Spleen (tissue), 13 donors: Measurements from ENCODE around the gene CDKN3. TPM values are rescaled to one million over a fixed set of nuclear protein-coding genes. Genes with fewer than 3 reads are reported as not detected.

Source experiments
- DNase-seq: peaks from one replicate; pipeline ENCODE4 v3.0.0-alpha.2; 2020
- H3K27ac ChIP-seq, 8 donors: fragments of 200-600 bp; sonication (generic) in 7 of 8; 1 replicate in 4 of 8; 2 replicates in 4 of 8; pipeline versions ENCODE4 v1.5.0 to v1.8.0; 2016 to 2021; ENCODE audit warnings: inconsistent platforms in 4 of 8, mild to moderate bottlenecking in 4 of 8, moderate library complexity in 1 of 8
- H3K27me3 ChIP-seq, 7 donors: fragments of 200-600 bp; sonication (generic) in 6 of 7; replicated peaks in 1 of 7; 1 replicate in 4 of 7; 2 replicates in 3 of 7; pipeline versions ENCODE4 v1.5.0 to v1.8.0; 2016 to 2021; ENCODE audit warnings: inconsistent platforms in 3 of 7, mild to moderate bottlenecking in 1 of 7
- H3K36me3 ChIP-seq, 6 donors: fragments of 200-600 bp; sonication (generic) in 5 of 6; 1 replicate in 4 of 6; 2 replicates in 2 of 6; pipeline versions ENCODE4 v1.5.0 to v1.8.0; 2016 to 2021; ENCODE audit warnings: inconsistent platforms in 2 of 6
- H3K4me1 ChIP-seq, 6 donors: fragments of 200-600 bp; sonication (generic) in 5 of 6; 1 replicate in 3 of 6; 2 replicates in 3 of 6; pipeline versions ENCODE4 v1.5.0 to v1.8.0; 2016 to 2021; ENCODE audit warnings: inconsistent platforms in 3 of 6
- H3K4me3 ChIP-seq, 8 donors: fragments of 200-600 bp; sonication (generic) in 7 of 8; 1 replicate in 4 of 8; 2 replicates in 4 of 8; pipeline versions ENCODE4 v1.5.0 to v1.8.0; 2016 to 2021; ENCODE audit warnings: inconsistent platforms in 4 of 8, mild to moderate bottlenecking in 4 of 8, moderate library complexity in 2 of 8
- H3K9me3 ChIP-seq, 8 donors: fragments of 200-600 bp; sonication (generic) in 7 of 8; 1 replicate in 4 of 8; 2 replicates in 4 of 8; pipeline versions ENCODE4 v1.5.0 to v1.8.0; 2016 to 2021; ENCODE audit warnings: inconsistent platforms in 4 of 8
- POLR2A ChIP-seq, 3 donors: fragments of 450-650 bp; IDR thresholded peaks; one replicate each; pipeline ENCODE4 v1.5.1; 2017; ENCODE audit warnings: antibody characterized with exemption in 3 of 3, mild to moderate bottlenecking in 1 of 3
- POLR2AphosphoS5 ChIP-seq, 3 donors: sonication (generic); formaldehyde crosslinking; IDR thresholded peaks; one replicate each; pipeline ENCODE4 v1.5.1; 2017; ENCODE audit warnings: antibody characterized with exemption in 3 of 3
- WGBS, 5 donors: extraction: QIAGEN DNeasy Blood & Tissue Kit in 3 of 5; methylation state at CpG; one replicate each; pipeline versions ENCODE4 v1.1.5 to v1.1.7; 2013 to 2018; 5-methylcytosine and 5-hydroxymethylcytosine counted together
- intact Hi-C: fragments of 100-400 bp; cut with DNase I; formaldehyde crosslinking; loops from one replicate; pipeline ENCODE4 v1.15.0; 2023; ENCODE audit warnings: low total_unique reads
- long read RNA-seq, 2 donors: transcript quantifications; one replicate each; lab custom pipeline, GENCODE V29; 2026
- polyA plus RNA-seq, 3 donors: library from polyadenylated mRNA; stranded (reverse); fragments of 200-250 nt; gene quantifications; one replicate each; pipeline ENCODE4 v1.2.1, GENCODE V29; 2013
- total RNA-seq, 7 donors: library from RNA; depleted of rRNA in 3 of 7; stranded (reverse); fragments of >200 nt in 3 of 7; fragmentation: NEBNext Ultra II Directional in 4 of 7; extraction: Animal tissue kit (Norgen Biotek cat#: 25700) in 4 of 7; gene quantifications; one replicate each; pipeline versions ENCODE4 v1.1.0 to v1.2.1, GENCODE V29; 2016 to 2021
- TF ChIP-seq, protein P1 (sequence below), 11 experiments: fragments of 200-600 bp in 7 of 11; fragments of 450-650 bp in 4 of 11; sonication (generic) in 4 of 11; IDR thresholded peaks in 8 of 11; conservative IDR thresholded peaks in 3 of 11; 1 replicate in 7 of 11; 2 replicates in 4 of 11; pipeline versions ENCODE4 v1.4.0 to v1.8.0; 2016 to 2021; ENCODE audit warnings: antibody characterized with exemption in 11 of 11, inconsistent platforms in 4 of 11, mild to moderate bottlenecking in 1 of 11
- donor health status: healthy with polysubstance abuse.
- donor health status: DM: no; HTN: no; CAD: no; lungs with moderate emphysema.
- donor health status: DM: no; HTN: no; CAD: no.
- donor health status: Bipolar disorder and iron deficiency.
- donor health status: healthy.
- donor health status: DM: no; HTN: no; CAD: no.
- donor health status: DM: yes; HTN: yes; CAD: no.

The CDKN3 gene, protein sequence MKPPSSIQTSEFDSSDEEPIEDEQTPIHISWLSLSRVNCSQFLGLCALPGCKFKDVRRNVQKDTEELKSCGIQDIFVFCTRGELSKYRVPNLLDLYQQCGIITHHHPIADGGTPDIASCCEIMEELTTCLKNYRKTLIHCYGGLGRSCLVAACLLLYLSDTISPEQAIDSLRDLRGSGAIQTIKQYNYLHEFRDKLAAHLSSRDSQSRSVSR
- total RNA-seq (10 to 100 TPM in 1 of 7 donors, 1 to 10 TPM in 6; 1.7 to 13.8 (median 5.4) TPM), polyA plus RNA-seq (10 to 100 TPM in 1 of 3 donors, 1 to 10 TPM in 2; 3.8 to 21.3 (median 5.0) TPM)
- long read RNA-seq, donor 1, transcript CDKN3-202 (8 exons, 893 nt) = major isoform, 9 of 9 reads
- long read RNA-seq, donor 1, partial matches to known transcripts = 0 of 9 reads
- long read RNA-seq, donor 1, other reads (novel, unspliced or antisense) = 0 of 9 reads
- long read RNA-seq, donor 2, transcript CDKN3-202 (8 exons, 893 nt) = major isoform, 6 of 9 reads
- long read RNA-seq, donor 2, partial matches to known transcripts = 0 of 9 reads
- long read RNA-seq, donor 2, other reads (novel, unspliced or antisense) = 0 of 9 reads

DNA sequence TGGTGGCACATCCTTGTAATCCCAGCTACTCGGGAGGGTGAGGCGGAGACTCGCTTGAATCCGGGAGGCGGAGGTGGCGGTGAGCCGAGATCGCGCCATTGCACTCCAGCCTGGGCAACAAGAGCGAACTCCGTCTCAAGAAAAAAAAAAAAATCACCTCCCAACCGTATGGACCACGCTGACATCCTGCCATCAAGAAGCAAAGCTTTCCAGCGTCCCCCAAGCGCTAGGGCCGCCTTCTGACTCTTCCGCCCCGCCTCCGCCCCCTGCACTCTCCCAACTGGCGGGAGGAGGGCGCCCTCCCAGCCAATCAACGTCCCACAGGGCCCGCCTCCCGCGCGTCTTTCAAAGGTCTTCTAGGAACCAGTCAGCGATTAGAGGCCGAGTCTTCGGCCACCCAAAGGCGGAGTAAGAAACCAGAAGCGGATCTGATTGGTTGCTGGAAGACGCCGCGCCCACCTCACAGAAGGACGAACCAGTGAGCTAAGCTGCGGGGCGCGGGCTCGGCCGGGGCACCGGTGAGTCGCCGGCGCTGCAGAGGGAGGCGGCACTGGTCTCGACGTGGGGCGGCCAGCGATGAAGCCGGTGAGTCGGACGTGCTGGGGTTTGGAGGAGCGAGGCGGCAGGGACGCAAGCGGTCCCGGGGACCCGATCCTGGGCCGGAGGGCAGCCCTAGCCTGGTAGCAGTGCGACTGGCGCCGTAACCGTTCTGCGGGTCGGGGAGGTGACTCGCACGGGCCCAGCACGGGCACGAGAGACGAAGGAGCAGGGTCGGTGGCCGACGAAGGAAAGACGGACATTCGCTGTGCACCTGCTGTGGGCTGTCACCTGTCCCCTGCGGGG is at the start of gene CDKN3:
CDKN3 (plus strand) TSS at position 515 of the 843 bp plus-strand sequence; CDS start at position 577, 62 bp downstream.
- no peaks in the 10 kb centered on the region for H3K9me3 ChIP-seq
- H3K4me3 ChIP-seq = peak within 1 kb of the TSS; percentile 57 to 83 (median 76)
- peak within 1 kb of the TSS in 5 of 8 donors; percentile 40 to 82 (median 69) for H3K27ac ChIP-seq
- no peaks in the 10 kb centered on the region for H3K36me3 ChIP-seq
- WGBS, 5 donors = 1 to 2% (median 2%) methylated on average over 53 to 76 of the region's 76 CpGs
- TF ChIP-seq POLR2A (IDR thresholded peaks at IDR 0.05) (peak in 1 of 3 donors; percentile 53), POLR2AphosphoS5 (IDR thresholded peaks at IDR 0.05) (peak; percentile 88 to 96 (median 94))
- TF ChIP-seq, protein P1, sequence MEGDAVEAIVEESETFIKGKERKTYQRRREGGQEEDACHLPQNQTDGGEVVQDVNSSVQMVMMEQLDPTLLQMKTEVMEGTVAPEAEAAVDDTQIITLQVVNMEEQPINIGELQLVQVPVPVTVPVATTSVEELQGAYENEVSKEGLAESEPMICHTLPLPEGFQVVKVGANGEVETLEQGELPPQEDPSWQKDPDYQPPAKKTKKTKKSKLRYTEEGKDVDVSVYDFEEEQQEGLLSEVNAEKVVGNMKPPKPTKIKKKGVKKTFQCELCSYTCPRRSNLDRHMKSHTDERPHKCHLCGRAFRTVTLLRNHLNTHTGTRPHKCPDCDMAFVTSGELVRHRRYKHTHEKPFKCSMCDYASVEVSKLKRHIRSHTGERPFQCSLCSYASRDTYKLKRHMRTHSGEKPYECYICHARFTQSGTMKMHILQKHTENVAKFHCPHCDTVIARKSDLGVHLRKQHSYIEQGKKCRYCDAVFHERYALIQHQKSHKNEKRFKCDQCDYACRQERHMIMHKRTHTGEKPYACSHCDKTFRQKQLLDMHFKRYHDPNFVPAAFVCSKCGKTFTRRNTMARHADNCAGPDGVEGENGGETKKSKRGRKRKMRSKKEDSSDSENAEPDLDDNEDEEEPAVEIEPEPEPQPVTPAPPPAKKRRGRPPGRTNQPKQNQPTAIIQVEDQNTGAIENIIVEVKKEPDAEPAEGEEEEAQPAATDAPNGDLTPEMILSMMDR (IDR thresholded peaks at IDR 0.05 in 8 of 11, conservative IDR thresholded peaks at IDR 0.05 in 3 of 11) = peak; percentile 41 to 82 (median 72)
- H3K4me1 ChIP-seq = peaks cover 4 to 31% (median 19%) of the 10 kb centered on the region in 6 donors
- intact Hi-C loops = no loop called here
- H3K27me3 ChIP-seq = no peaks in the 10 kb centered on the region
- DNase-seq = peak; percentile 98

DNA sequence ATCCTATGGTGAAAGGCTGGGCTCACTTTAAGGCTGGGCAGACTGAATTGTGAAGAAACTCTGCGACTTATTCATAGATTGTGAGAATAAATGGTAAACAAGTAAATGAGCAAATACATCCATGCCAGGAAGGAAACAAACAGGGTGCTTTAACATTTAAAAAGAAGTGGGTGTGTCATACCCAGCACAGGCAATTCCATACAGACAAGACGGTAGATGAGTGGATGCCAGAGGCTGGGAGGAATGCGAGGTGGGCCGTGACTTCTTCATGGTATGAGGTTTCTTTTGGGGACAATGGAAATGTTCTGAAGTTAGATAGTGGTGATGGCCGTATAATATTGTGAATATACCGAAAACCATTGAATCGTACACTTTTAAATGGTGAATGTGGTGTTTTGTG is 49.8 kb upstream of the CDKN3 start:
- DNase-seq = no peak
- H3K9me3 ChIP-seq = no peaks in the 10 kb centered on the region
- WGBS, 5 donors = 88 to 97% (median 93%) methylated on average over 7 of the region's 7 CpGs
- no peak overlapping the region for H3K27ac ChIP-seq
- peaks cover 0 to 5% (median 0%) of the 10 kb centered on the region in 6 donors for H3K4me1 ChIP-seq
- H3K27me3 ChIP-seq = no peaks in the 10 kb centered on the region
- TF ChIP-seq POLR2AphosphoS5 (IDR thresholded peaks at IDR 0.05) = no peak
- TF ChIP-seq POLR2A (IDR thresholded peaks at IDR 0.05) = no peak
- TF ChIP-seq, protein P1 (IDR thresholded peaks at IDR 0.05 in 8 of 11, conservative IDR thresholded peaks at IDR 0.05 in 3 of 11) = no peak
- intact Hi-C loops = loop anchor here (10.0 kb wide), 1 partner anchor 812 kb away; no protein-coding TSS in a partner anchor
- H3K36me3 ChIP-seq = no peaks in the 10 kb centered on the region
- no peak overlapping the region for H3K4me3 ChIP-seq

DNA sequence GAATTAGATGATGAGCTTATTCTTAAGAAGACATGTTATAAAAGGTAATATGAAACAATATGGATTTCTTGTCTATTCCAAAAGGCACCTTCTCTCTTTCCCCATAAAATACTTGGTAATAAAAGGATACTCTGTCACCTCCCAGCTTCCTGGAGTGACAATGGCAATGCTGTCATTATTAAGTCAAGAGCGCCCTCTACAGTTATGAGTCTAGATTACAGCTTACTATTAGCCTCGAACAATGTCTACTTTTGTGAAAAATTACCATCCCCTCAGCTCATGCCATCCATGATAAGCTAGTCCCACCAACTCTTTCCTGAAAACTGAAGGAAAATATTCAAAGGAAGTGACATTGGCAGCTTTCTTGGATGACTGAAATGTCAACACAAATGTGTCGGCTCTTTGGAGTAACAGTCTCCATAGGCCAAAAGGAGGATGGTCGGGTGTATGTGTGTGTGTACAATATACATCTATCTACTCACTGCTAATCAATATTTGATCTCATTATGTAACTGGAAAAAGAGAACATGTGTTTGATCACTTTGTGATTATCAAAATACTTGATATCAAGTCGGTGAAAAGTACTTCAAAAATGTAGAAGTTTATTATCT is 48.7 kb upstream of the CDKN3 start:
- H3K36me3 ChIP-seq = no peaks in the 10 kb centered on the region
- no peak overlapping the region for H3K4me3 ChIP-seq
- no peaks in the 10 kb centered on the region for H3K9me3 ChIP-seq
- H3K4me1 ChIP-seq = peaks cover 0 to 5% (median under 1%) of the 10 kb centered on the region in 6 donors
- DNase-seq = no peak
- H3K27me3 ChIP-seq = no peaks in the 10 kb centered on the region
- no peak for TF ChIP-seq POLR2AphosphoS5 (IDR thresholded peaks at IDR 0.05)
- TF ChIP-seq, protein P1 (IDR thresholded peaks at IDR 0.05 in 8 of 11, conservative IDR thresholded peaks at IDR 0.05 in 3 of 11) = peak; percentile 17 to 67 (median 58)
- TF ChIP-seq POLR2A (IDR thresholded peaks at IDR 0.05) = no peak
- WGBS, 5 donors = 45 to 52% (median 50%) methylated on average over 5 of the region's 5 CpGs
- H3K27ac ChIP-seq = no peak overlapping the region
- intact Hi-C loops = loop anchor here (10.0 kb wide), 1 partner anchor 813 kb away; no protein-coding TSS in a partner anchor
